GM19099 (cell line): ENCODE measurements around the gene MEPE.

Experiments
- POLR2A ChIP-seq: IDR thresholded peaks from 3 replicates; pipeline ENCODE4 v1.6.1; 2011; ENCODE audit warnings: low read depth; ENCODE audit not compliant: insufficient read length; ENCODE audit errors: extremely low read depth

MEPE gene

DNA sequence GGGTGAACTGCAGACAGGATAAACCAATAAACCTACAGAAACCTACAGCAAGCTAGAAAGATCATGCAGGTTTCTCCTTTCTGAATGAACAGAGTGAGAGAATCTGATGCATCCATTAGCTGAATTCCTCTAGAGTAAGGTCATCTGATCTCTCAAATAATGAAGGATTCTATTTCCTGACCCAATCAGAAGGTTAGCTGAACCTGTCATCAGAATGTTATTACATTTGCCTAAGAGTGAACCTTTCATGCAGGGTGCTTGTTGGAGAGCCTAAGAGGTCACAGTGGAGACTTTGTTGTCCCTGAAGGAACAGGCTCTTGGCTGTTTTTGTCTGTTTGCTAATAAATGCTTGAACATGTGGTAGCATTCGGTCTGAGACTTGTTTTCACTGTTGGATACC is 24.0 kb downstream of the MEPE start:
- TF ChIP-seq POLR2A = no peak

GRCh38 chr4:87857789-87858188 is 25.0 kb downstream of the MEPE start:
- no peak for TF ChIP-seq POLR2A

DNA sequence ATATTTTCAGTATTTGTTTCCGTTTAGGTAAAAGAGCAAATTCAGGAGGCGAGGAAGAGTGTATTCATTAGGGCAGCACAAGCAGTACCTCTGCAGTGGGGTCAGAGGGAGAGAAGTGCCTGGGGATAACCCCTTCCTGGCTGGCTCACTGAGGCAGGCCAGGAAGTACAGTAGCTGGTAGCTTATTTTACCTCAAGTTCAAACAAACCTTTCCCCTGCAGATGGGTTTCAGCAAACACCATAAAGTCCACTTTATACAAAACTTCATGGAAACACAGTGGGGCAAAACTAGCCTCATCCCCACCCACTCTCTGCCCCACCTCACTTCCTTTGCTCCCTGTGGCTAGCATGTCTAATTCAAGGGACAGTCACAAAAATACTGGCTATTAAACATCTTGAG is 29.5 kb downstream of the MEPE start:
- TF ChIP-seq POLR2A = no peak

- no peak for TF ChIP-seq POLR2A
Measured at GRCh38 chr4:87863486-87863885, 30.7 kb downstream of the MEPE start.

GRCh38 chr4:87864321-87864720 is 31.6 kb downstream of the MEPE start:
- no peak for TF ChIP-seq POLR2A

- TF ChIP-seq POLR2A = no peak
Measured at GRCh38 chr4:87865288-87865687, 32.5 kb downstream of the MEPE start.

GRCh38 chr4:87865960-87866598 is 33.3 kb downstream of the MEPE start:
- TF ChIP-seq POLR2A = no peak

- no peak for TF ChIP-seq POLR2A
Measured at GRCh38 chr4:87868522-87868921, 35.8 kb downstream of the MEPE start.

DNA sequence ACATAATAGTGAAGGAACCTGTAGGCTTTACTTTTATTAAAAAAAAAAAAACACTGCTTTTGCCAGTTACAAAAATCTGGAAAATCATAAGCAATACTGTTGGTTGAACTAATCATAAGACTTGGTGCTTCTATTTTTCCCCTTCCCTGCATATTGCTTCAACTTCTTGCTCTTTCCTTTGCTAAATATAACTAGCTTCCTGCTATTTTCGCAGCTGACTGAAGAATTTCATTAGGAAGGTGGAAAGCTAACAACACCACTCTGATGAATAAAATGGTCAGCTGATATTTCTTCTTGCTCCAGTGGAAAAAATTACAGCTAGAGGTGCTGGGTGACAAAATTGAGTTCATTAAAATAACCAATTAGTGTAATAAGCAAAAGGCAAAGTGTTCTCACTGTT is 39.3 kb downstream of the MEPE start:
- no peak for TF ChIP-seq POLR2A

DNA sequence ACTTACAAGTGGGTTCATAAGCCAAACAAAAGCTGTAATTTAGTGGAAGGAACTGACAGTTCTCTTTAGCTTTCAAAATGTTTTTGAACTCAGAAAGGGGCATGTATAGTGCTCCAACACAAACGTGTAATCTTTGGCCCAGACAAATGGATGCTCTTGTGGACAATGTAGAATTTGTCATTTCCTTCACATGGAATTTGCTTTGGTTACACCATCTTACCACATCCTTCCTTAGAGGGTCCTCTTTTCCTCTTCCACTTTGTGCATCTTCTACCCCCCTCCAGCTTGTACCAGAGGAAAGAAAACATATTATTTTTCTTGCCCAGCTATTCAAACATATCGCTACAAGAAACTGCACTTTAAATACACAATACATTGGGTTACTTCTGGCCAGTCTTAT is 42.4 kb downstream of the MEPE start:
- no peak for TF ChIP-seq POLR2A

DNA sequence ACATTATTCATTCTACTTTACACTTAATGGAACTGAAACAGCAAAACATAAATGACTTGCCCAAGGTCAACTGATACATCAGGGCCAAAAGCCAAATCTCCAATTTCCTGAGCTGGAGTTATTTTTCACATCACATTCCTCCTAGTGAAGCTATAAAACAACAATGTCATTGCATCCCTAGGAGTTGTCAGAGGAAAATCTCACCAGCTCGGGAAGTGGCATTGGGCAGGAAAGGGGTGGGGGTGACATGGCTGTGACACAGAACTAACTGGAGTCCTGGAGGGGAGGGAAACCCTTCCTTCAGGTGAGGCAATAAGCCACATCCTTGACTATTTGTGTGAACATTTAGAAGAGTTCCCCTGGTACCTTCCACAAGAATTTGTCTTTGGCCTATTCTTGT is 47.3 kb downstream of the MEPE start:
- TF ChIP-seq POLR2A = no peak

- no peak for TF ChIP-seq POLR2A
Measured at GRCh38 chr4:87881115-87881514, 48.3 kb downstream of the MEPE start.

GRCh38 chr4:87882321-87882720 is 49.6 kb downstream of the MEPE start:
- no peak for TF ChIP-seq POLR2A

GRCh38 chr4:87882861-87883260 is 50.1 kb downstream of the MEPE start:
- TF ChIP-seq POLR2A = no peak

- no peak for TF ChIP-seq POLR2A
Measured at GRCh38 chr4:87884976-87885549, 52.3 kb downstream of the MEPE start.

GRCh38 chr4:87886083-87886482 is 53.3 kb downstream of the MEPE start:
- TF ChIP-seq POLR2A = no peak

DNA sequence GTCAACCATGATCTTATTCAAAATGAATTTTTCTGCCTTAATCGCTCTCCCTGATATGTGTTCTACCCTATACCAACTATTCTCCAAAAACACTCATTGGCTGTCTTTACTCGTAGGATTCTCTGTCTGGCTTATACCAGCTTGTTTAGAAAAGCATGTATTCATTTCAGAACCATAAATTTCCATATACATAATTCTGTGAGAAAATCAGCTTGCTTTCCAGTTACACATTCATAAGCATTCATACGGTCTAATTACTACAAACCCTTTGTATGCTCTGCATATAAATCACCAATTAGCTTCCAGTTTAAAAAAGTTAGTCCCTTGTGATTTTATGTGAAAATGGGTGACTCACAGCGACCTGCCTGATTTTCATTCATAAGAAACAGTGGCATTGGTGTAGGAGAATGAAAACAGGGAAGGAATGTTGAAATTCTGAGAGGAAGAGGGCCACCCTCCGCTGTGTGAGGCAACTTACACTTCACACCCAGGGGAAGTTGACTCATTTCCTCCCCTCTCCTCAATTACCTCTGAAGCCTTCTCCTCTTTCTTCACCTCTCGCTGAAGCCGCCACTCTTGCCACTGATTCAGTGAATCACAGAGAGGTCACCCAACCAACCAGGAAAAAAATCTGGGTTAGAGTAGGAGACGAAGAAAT is 63.3 kb downstream of the MEPE start:
- TF ChIP-seq POLR2A = no peak
